Myometrial cell (primary cell): Measurements from ENCODE around the gene OAT. TPM values are rescaled to one million over a fixed set of nuclear protein-coding genes. Genes with fewer than 3 reads are reported as not detected.

Experiments used
- total RNA-seq: library from RNA; depleted of rRNA; stranded (reverse); fragments of >200 nt; gene quantifications from 2 replicates; pipeline ENCODE4 v1.2.3, GENCODE V29; 2015

OAT gene
- 191 and 242 TPM in 2 replicates for total RNA-seq

DNA sequence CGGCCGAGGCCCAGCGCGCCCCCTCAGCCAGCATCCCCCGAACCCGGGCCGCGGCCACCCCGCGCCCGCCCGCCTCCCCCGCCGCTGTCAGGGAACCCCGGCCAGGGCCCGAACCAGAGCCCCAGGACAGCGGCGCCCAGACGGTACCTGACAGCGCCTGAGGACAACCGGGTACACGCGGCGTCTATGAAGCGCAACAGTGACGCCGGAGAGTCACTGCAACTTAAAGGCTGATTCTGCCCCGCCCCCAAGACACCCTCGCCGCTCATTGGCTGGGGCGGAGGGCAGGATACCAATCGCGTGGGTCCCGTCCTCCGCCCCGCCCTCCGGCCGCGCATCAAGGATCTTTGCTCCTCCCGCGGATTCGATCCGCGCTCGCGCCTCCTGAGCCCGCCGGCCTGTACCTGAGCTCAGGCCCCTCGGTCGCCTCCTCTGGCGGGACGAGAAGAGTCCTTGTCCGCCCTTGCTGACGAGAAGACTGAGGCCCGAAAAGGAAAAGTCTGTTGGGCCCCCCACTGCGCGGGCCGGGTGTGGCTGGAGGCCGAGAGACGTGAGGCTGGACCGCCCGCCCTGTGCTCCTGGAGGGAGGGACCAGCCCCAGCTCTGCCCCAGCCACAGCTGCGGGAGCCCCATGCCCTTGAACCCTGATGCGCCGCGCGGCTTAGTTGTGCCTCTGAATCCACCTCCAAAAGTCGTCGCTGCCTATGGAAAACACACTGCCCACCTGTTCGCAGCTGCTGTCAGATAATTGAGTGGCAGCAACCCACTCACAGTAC is at the start of gene OAT:
OAT (minus strand) TSS at position 198 of the 776 bp plus-strand sequence. CDS start 6,752 bp downstream, outside the sequence.

DNA sequence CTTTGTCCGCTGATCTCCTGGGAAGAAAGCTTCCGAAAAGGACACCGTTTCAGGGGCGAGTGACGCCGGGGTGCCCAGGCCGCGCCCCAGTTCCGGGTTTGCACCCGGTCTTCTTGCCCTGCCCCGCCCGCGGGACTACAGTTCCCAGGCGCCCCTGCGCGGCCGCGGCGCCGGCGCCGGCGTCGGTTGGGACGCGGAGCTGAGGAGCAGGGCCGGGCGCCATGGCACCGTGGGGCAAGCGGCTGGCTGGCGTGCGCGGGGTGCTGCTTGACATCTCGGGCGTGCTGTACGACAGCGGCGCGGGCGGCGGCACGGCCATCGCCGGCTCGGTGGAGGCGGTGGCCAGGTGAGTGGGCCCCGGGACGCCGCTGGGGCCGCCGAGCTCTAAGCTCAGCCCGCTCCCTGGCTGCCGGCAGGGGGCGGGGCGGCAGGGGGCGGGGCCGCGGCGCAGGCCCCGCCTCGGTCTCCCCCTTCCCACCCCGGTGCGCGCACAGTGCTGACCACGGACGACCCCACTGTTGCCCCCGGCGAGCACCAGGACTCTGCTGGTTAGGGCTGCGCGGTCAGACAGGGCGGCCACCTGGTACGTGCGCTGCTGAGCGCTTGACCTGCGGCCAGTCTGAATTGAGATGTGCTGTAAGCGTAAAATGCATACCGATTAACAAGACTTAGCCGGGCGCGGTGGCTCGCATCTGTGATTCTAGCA is 43.1 kb upstream of the OAT start, which contains the start of gene LHPP:
LHPP (plus strand) TSS at position 182 of the 706 bp plus-strand sequence; CDS start at position 222, 40 bp downstream.

GRCh38 chr10:124450012-124450782 is 31.5 kb upstream of the OAT start, which contains the start of gene NKX1-2:
TSS of gene NKX1-2 (minus strand) at chr10:124450035. CDS start at chr10:124449943, 92 bp downstream.

Other genes with a start within 250 kb of the OAT start
- gene NKX1-2, start 31.1 kb upstream of the OAT start, total RNA-seq = not detected in 2 replicates
- 11.9 and 23.6 TPM in 2 replicates for gene LHPP, start 42.9 kb upstream of the OAT start, total RNA-seq